DOHH2 (cell line): ENCODE data around the gene KLHL26.

Source experiments
- EZH2phosphoT487 ChIP-seq: fragments of 200-600 bp; sonication (generic); IDR thresholded peaks from 2 replicates; pipeline ENCODE4 v1.6.1; 2017; ENCODE audit warnings: borderline replicate concordance, mild to moderate bottlenecking, antibody characterized with exemption, low read length, moderate library complexity, mixed read lengths
- TF ChIP-seq, protein P1 (sequence below): fragments of 200-600 bp; sonication (generic); IDR thresholded peaks from one replicate; pipeline ENCODE4 v1.5.1; 2014; ENCODE audit warnings: antibody characterized with exemption, mild to moderate bottlenecking, low read depth, low read length; ENCODE audit not compliant: poor library complexity, severe bottlenecking

- TF ChIP-seq, protein P1, sequence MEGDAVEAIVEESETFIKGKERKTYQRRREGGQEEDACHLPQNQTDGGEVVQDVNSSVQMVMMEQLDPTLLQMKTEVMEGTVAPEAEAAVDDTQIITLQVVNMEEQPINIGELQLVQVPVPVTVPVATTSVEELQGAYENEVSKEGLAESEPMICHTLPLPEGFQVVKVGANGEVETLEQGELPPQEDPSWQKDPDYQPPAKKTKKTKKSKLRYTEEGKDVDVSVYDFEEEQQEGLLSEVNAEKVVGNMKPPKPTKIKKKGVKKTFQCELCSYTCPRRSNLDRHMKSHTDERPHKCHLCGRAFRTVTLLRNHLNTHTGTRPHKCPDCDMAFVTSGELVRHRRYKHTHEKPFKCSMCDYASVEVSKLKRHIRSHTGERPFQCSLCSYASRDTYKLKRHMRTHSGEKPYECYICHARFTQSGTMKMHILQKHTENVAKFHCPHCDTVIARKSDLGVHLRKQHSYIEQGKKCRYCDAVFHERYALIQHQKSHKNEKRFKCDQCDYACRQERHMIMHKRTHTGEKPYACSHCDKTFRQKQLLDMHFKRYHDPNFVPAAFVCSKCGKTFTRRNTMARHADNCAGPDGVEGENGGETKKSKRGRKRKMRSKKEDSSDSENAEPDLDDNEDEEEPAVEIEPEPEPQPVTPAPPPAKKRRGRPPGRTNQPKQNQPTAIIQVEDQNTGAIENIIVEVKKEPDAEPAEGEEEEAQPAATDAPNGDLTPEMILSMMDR, result no peak
- no peak for TF ChIP-seq EZH2phosphoT487
Measured at GRCh38 chr19:18657590-18658365, 20.9 kb downstream of the KLHL26 start.
